ENCODE data around the gene LAMA5. TPM values are rescaled to one million over a fixed set of nuclear protein-coding genes. Genes with fewer than 3 reads are reported as not detected.

LAMA5 gene
- total RNA-seq, 1 donor from 2014 or later = 90.5 TPM

DNA sequence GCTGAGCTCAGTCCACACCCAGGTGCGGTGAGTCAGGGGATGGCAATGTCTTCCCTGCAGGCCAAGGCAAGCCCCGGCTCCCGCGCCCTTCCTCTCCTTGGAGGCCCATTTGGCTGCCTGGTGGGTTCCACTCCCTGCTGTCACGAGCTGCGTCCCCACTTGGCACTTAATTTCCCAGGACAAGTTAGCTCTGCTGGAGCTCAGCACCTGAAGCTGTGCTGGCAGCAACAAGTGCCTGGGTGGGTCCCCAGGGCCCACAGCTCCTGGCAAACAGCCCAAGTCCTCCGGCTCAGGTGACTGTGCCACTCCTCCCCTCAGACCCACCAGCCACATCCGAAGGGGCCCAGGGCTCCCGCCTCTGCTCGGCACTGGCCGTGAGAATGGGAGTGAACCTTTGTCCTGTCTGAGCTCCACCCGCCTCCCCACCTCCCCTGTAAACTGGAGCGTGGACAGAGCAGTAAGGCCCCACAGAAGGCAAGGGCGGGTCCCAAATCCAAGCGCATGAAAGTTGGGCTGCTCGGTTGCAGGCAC, 16.9 kb downstream of the LAMA5 start:
- DNase-seq (ENCODE audit: low read depth) = peak; percentile 10

DNA sequence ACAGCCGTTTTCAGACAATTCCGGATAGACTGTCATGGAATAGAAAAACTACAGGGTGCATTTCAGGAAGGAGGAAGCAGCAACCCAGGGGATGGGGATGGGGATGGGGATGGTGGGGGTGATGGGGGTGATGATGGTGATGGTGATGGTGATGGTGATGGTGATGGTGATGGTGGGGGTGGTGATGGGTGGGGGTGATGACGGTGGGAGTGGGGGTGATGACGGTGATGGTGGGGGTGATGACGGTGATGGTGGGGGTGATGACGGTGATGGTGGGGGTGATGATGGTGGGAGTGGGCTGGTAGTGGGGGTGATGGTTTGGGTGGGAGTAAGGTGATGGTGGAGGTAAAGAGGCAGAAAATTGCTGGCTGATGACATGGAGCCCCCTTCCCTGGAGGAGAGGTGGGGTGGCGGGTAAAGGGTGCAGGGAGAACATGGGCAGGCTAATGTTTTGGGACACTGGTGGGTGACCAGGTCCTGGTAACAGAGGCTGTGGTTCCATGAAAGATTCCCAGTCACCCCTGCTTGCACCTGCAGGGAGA, 17.5 kb downstream of the LAMA5 start:
- no peak for DNase-seq (ENCODE audit: low read depth)

DNA sequence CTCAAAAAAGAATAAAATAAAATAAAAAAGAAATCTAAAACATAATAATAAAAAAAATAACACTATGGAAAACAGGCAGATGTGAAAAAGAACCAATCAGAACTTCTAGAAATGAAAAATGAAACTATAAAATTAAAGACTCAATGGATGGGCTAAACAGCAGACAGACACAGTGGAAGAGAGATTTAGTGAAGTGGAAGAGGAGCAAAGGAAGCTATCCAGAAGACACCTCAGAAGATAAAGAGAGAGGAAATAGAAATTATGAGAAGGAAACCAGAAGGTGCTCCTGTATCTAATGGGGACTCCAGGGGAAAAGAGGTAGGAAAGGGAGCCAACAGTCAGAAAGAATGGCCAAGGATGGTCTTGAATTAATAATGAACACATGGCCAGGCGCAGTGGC, 18.5 kb downstream of the LAMA5 start:
- DNase-seq (ENCODE audit: low read depth) = no peak

DNA sequence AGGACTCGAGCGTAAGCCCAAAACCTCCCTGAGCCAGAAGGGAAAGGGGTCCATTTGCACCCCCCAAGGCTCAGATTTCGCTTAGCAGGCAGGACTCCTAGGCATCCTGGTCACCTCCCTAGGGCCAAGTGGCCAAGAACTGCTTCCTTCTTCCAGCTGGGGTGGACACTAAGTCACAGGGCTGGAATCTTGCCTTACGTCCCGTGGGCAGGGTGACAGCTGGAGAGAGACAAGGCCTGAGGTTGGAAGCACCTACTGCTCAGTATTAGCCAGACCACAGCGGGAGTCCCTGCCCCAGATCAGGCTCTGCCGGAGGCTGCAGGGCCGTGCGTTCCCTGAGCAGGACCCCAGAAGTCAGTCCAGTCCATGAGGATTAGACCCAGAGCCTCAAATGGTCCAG, 19.7 kb downstream of the LAMA5 start:
- DNase-seq (ENCODE audit: low read depth) = peak; percentile 92

DNA sequence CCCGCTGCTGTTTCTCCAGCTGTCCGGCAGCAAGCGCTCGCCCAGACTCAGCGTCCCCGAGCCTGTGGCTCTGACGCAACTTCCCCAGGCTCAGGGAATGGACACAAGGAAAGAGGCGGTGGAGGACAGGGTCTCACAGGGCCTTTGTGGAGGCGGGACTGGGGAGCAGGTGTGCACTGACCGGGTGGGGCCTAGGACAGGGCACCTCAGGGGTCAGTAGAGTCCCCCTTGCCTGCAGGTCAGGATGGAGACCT, 20.0 kb downstream of the LAMA5 start:
- DNase-seq (ENCODE audit: low read depth) = no peak

DNA sequence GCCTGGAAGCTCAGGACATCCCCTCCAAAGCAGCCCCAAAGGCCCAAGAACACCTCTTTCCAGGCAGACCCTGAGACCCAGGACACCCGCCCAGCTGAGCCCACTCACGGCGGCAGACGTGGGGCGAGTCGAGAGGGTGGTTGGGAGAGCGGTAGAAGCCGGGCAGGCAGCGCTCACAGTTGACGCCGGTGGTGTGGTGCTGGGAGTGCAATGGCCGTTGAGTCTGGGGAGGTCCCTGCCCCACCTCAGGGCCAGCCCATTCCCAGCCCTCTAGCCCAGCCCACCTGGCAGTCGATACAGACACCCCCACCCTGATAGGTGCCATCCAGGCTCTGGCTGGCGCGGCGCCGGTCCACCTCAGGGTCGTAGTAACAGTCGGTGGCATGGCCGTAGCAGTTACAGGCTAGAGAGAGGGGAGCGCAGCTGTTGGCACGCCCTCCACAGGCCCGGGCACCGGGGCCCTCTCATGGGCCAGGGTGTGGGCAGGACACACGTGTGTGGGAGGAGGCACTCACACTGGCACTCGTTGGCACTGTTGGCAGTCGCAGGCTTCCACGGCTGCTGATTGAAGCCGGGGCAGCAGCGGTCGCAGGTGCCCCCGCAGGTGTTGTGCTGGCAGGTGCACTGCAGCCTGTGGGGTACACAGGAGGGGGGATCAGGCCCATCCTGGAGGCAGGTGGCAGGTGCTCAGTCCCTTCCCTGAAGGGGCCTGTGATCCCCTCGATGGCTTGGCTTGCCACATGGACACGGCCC, 20.5 kb downstream of the LAMA5 start:
- DNase-seq (ENCODE audit: low read depth) = no peak

DNA sequence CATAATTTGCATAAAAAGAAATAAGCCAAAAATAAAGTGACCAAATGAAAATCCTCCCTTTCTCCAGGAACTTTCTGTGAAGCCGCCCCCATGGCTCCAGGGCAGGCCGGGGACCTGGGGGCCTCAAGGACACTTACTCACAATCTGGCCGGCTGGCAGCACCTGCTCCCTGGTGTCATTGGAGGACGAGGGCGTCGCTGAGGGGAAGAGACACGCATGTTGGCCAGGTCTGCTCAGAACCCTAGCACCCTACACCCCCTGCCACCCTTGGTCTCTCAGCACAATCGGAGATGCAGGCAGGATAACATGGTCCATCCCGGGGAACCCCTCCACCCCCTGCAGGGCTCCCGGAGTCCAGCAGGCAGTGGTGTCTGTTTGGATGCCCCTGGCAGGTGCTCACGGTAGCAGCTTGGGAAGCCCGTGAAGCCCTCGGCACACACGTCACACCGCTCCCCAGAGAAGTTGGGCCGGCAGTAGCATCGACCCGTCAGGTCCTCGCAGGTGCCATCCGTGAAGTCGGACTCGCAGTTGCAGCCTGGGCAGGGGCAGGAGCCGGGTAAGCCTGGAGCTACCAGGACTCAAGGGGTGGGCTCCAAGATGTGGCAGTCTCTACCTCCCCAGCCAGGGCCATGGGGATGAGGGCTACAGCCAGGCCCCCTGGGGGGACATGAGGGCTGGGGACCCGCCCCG, 21.3 kb downstream of the LAMA5 start:
- no peak for DNase-seq (ENCODE audit: low read depth)

DNA sequence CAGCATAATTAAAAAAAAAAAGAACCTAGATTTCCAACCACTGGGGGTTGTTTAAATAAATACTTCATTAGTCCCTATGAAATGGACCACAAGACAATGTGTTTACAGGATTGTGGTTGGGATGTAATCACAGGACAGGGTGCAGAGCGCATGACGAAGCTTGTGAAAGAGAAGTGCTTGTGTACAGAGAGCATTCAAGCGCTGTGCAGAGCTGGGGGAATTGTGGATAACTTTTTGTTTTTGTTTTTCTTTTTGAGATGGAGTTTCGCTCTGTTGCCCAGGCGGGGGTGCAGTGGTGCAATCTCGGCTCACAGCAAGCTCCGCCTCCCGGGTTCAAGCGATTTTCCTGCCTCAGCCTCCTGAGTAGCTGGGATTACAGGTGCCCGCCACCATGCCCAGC, 22.3 kb downstream of the LAMA5 start:
- DNase-seq (ENCODE audit: low read depth) = no peak

DNA sequence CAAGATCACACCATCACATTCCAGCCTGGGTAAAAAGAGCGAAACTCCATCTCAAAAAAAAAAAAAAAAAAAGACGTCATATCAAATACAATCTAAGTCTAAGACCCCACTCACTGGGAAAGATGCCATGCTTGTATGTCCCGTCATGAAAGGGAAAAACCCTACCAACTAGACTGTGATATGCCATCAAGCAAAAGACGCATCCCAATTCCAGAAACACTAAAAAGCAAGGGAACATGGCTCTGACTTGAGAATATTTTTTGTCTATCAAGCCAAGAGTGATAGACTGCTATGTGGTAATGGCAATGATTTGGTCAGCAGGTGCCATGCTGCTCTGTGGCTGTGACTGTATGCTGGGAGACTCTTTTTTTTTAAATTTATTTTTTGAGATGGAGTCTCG, 23.0 kb downstream of the LAMA5 start:
- no peak for DNase-seq (ENCODE audit: low read depth)

DNA sequence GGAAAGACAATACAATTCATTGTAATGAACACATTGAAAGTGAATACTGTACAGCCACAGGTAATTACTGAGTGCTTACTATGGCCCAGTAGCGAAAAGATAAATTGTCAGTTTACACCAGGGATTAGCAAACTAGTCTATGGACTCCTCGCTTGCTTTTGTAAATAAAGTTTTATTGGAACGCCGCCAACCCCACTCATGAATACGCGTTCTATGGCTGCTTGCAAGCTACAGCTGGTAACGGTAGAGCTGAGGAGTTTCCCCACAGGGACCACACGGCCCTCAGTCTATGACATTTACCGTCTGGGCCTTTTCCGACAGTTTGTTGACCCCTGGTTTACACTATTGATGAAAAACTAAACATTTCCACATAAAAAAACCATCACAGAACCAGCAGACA, 24.2 kb downstream of the LAMA5 start:
- DNase-seq (ENCODE audit: low read depth) = no peak

DNA sequence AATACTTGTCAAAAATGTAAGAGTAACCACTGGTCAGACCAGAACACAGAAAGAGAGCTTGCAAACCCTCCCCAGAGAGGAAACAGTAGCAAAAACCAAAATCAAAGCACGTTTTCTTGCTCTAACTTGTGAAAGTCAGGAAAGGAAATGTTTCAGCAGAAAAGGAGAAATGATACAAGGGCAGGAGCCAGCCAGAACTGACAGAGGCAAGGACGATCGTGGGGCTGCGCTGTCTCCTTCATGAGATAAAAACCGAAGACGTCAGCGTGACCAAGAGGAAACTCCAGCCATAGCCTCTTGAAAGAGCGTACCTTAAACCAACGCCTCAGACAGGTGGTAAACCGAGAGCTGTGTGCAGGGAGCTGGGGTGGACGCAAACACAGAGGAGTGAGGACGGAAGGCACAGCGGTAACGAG, 27.5 kb downstream of the LAMA5 start:
- DNase-seq (ENCODE audit: low read depth) = no peak

DNA sequence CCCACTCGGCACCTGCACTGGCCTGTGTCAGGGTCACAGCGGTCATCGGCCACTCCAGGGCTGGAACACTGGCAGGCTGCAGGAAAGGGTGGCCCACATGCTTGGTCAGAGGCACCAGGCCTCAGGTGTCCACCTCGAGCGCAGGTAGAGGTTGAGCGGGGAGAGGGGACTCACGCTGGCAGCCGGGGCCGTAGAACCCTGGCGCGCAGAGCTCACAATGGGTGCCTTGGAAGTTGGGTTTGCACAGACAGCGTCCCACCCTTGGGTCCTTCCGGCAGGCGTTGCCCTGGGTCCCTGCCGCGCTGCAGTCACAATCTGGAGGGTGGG, 28.9 kb downstream of the LAMA5 start:
- no peak for DNase-seq (ENCODE audit: low read depth)

DNA sequence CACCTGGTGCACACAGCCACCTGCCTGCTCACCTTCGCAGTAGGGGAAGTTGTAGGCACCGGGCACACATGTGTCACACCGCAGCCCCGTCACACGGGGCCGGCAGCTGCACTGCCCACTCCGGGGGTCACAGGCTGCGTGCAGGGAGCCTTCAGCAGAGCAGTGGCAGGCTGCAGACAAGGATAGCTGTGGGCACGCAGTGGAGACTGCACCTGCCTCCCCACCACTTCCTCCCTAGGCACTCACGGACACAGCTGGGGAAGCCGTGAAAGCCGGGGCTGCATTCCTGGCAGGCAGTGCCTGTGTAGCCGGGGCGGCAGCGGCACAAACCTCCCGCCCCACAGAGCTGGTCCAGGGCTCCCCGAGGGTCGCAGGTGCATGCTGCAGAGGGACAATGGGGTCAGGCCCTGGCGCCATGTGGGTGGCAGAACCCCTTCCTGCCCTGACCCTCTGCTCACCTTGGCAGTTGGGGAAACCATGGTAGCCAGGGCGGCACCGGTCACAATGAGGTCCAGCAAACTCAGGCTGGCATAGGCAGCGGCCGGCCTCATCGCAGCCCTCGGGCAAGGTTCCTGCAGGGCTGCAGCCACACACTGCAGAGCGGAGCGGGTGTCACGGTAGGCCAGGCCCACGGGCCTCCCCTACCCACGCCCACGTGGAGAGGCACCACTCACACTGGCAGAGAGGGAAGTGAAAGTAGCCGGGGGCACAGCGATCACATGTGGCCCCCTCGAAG, 29.4 kb downstream of the LAMA5 start:
- DNase-seq (ENCODE audit: low read depth) = peak; percentile 43

DNA sequence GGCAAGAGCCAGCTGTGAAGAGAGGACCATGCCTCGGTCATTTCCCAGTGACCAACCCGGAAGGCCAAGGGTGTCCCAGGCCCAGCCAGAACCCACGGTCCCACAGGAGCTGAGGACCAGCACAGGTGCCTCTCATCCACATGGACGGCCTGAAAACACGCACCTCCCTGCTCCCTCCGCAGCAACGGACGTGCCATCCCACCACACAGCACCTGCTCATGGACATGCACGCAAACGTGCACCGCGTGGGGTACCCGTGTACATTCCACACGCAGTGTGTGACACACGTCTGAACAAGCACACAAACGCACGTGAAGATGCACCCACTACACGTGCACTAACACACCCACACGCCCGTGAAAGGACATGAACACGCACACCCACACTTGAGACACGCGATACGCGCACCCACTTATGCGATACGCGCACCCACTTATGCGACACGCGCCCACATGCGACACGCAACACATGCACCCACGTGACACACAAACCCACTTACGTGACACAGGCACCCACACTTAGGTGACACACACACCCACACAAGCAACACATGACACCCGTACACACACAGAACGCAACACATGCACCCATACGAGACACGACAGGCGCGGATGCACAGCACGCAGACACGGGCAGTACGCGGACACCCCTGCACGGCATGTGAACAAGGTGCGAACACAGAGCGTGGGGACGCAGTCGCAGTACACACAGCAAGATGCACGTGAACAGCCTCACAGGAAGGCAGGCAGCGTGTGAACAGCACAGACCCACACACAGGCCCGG, 30.1 kb downstream of the LAMA5 start:
- DNase-seq (ENCODE audit: low read depth) = no peak

DNA sequence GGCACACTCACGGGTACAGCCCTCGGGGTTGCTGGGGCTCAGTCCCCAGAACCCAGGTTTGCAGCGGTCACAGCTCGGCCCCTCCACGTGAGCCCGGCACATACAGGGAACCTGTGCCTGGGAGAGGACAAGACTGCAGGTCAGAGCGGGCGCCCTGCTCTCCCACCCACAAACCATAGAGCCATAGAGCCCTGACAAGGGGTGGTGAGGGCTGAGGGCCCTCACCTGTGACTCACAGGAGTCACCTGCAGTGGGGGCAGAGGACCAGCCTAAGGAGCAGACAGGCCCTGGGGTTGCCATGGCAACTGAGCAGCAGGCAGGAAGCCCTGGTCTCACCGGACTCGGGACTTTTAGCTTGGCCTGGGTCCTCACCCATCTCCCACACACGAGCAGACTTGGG, 30.8 kb downstream of the LAMA5 start:
- DNase-seq (ENCODE audit: low read depth) = no peak

DNA sequence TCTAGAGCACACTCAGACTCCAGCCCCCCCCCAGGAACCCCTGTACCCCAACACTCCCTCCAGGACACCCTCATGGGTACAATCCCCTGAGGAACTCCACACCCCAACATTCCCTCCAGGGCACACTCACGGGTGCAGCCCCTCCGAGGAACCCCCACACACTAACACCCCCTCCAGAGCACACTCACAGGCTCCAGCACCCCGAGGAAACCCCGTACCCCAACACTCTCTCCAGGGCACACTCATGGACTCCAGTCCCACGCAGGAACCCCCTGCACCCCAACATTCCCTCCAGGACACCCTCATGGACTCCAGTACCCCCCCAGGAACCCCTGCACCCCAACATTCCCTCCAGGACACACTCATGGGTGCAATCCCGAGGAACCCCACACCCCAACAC, 31.6 kb downstream of the LAMA5 start:
- no peak for DNase-seq (ENCODE audit: low read depth)

DNA sequence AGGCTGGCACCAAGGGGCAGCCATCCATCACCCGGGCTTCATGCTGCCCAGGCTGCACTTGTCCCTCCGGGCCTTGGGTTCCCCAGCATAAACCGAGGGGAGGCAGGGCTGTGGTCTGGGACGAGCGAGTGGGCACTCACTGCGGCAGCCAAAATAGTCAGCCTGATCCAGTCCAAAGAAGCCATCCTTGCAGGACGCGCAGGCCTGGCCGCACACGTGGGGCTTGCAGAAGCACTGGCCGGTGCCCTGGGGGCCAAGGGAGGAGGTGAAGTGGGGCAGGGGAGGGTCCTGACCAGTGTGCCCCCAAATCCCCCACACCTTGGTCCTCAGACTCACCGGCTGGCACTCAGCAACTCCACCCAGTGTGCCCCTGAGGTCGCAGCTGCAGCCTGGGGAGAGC, 32.2 kb downstream of the LAMA5 start:
- DNase-seq (ENCODE audit: low read depth) = no peak

DNA sequence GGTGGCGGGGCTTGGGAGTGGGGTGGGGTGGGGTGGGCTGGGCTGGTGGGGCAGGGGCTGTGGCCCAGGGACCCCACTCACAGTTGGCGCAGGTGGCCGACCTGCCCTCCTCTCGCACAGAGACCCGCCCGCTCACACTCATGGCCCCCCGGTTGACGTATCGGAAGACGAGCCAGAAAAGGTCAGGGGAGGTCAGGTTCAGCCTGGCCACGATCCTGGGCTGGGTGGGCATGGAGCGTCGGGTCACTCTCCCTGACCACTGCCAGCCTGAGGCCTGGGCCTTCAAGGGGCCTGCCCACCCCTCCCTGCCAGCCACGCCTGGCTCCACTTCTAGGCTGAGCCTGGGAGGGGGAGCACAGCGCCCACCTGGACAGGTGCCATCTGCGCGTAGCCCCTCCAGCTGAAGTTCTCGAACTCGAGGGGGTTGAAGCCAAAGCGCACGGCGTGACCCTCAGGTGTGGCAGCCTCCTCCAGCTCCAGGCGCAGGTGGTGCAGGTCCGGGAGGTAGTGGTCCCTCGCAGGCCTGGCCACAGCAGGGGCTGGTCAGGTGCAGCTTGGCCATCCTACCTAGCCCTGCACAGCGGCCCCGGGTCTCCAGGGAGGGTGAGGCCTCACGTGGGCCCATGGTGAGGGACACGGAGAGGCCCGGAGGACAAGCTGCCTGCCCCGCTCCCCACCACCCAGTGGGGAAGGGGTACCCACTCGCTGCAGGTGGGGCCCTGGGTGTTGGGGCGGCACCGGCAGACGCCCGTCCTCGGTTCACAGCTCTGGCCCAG, 33.1 kb downstream of the LAMA5 start:
- no peak for DNase-seq (ENCODE audit: low read depth)

DNA sequence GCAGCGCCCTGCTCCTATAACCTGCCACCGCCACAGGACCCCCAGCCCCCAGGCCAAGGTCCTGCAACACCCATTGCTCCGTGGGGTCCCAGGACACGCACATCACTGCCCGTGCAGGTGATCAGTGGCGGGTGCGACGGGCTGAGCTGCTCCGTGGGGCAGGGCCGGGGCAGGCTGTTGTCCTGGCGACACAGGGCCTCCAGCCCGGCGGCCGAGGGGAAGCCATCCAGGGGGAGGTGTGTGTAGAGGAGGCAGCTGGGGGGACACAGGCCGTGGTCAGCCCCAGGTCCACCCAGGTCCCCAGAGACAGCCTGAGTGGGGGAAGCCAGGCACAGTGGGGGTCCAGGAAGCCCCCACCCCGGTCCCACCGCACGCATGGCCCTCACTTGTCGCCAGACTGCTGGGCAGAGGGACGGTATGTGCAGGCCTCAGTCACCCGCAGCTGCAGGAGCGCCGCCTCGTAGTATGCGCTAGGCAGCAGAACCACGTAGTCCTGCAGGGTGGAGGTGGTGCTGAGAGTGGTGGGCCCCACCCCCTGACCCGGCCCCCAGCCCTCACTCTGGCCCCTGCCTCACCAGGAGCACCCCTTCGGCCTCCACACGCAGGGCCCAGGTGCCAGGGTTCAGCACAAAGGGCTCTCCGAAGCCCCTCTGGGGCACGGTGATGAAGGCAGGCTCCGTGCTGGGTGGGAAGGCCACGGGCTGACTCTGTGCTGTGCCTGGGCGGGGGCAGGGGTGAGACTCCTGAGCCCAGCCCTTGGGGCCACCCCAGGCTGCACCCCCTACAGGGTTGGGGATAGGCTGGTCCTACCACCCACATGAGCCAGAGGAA, 33.9 kb downstream of the LAMA5 start:
- DNase-seq (ENCODE audit: low read depth) = no peak

DNA sequence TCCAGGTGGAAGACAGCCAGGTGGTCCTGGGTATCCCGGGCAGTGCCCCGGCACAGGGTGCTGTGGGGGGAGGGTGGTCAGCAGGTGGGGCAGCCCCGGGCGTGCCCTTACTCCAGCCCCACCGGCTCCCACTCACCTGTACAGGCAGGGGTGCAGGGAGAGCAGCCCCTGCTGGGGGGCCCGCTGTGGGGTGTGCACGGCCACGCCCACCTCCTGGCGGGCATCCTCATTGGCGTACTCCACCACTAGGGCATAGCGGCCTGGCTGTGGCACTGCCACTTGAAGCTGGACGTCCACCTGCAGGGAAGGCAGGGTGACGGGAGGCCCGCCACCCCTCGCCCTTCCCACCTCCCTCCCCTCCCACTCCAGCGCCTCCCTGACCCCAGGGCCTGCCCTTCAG, 34.7 kb downstream of the LAMA5 start:
- DNase-seq (ENCODE audit: low read depth) = no peak

All from myocyte (in vitro differentiated cells).